Testis (tissue), 3 donors: ENCODE measurements around the gene SPEM2. TPM values are rescaled to one million over a fixed set of nuclear protein-coding genes. Genes with fewer than 3 reads are reported as not detected.

ENCODE experiments used
- DNase-seq: peaks from one replicate; pipeline ENCODE4 v3.0.0-alpha.2; 2019
- H3K27ac ChIP-seq, 2 donors: fragments of 200-600 bp; sonication (generic); one replicate each; pipeline ENCODE4 v1.5.1; 2019
- H3K27me3 ChIP-seq: fragments of 200-600 bp; sonication (generic); one replicate; pipeline ENCODE4 v1.5.1; 2019
- H3K36me3 ChIP-seq: fragments of 200-600 bp; sonication (generic); one replicate; pipeline ENCODE4 v1.5.1; 2017; ENCODE audit warnings: low read depth; ENCODE audit errors: missing control alignments
- H3K4me1 ChIP-seq: fragments of 200-600 bp; sonication (generic); one replicate; pipeline ENCODE4 v1.5.1; 2019
- H3K4me3 ChIP-seq, 2 donors: fragments of 200-600 bp; sonication (generic); one replicate each; pipeline ENCODE4 v1.5.1; 2017 to 2019
- H3K9me3 ChIP-seq: fragments of 200-600 bp; sonication (generic); one replicate; pipeline ENCODE4 v1.5.1; 2017
- POLR2A ChIP-seq: fragments of 450-650 bp; IDR thresholded peaks from one replicate; pipeline ENCODE4 v1.6.1; 2017; ENCODE audit warnings: antibody characterized with exemption, mild to moderate bottlenecking, moderate library complexity
- WGBS, 2 donors: methylation state at CpG; one replicate each; pipeline ENCODE4 v1.1.5; 2018; 5-methylcytosine and 5-hydroxymethylcytosine counted together
- intact Hi-C: fragments of 100-400 bp; cut with DNase I; formaldehyde crosslinking; loops from one replicate; pipeline ENCODE4 v1.15.1; 2023; ENCODE audit warnings: low total_unique reads
- polyA plus RNA-seq: library from polyadenylated mRNA; stranded (reverse); fragments of 350-450 nt; fragmentation: Illumina TruSeq; extraction: RNeasy Lipid Tissue Mini Kit (QIAGEN cat#74804); gene quantifications from one replicate; pipeline ENCODE4 v1.2.3, GENCODE V29; 2014; ENCODE audit warnings: low read depth, low replicate concordance; ENCODE audit not compliant: insufficient read depth
- total RNA-seq, 2 donors: library from RNA; depleted of rRNA; stranded (reverse); fragments of >200 nt; gene quantifications; one replicate each; pipeline ENCODE4 v1.2.3, GENCODE V29; 2016
- TF ChIP-seq, protein P1 (sequence below), 3 experiments: fragments of 450-650 bp in 2 of 3; fragments of 200-600 bp in 1 of 3; sonication (generic) in 1 of 3; IDR thresholded peaks; one replicate each; pipeline ENCODE4 v1.5.1; 2016 to 2019; ENCODE audit warnings: antibody characterized with exemption in 3 of 3, mild to moderate bottlenecking in 2 of 3, moderate library complexity in 1 of 3

The SPEM2 gene
- total and polyA plus RNA-seq, 3 donors from 2014 or later, result 41.4 to 202 (median 111) TPM

DNA sequence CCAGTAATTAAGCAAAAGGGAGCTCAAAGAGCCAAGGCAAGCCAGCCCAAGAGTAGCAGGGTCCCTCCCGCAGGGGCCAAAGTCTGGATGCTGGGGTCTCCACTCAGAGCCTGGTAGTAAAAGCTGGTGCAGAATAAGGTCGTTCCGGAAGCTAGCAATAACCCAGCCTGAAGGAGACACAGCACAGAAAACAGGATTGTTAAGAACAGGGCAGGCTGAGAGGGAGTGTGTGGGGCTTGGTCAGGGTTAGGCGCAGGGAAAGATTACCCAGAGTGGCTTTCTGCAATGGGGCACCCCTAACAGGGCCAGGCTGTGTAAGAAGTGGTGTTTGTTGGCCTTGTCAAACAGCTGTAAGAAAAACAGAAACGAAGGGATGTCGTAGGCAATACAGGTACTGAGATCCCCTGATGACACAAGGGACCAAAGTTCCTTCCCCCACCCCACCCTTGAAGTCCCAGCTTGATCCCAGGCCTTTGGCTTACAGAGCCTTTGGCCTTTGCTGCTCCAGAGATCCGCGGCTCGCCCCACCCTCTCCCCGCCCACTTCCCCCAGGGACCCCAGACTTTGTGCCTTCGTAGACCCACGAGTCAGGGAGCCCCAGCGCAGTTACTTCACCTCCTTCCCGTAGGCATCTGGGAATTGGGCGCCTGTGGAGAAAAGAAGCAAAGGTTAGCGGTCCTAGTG lies 22.2 kb upstream of the SPEM2 start:
- WGBS, 2 donors, result 6 to 8% methylated on average over 16 of the region's 16 CpGs
- Histone ChIP-seq H3K27me3 (no peaks in the 10 kb centered on the region), H3K4me3 (peak overlapping the region; percentile 65 to 72), H3K27ac (peak overlapping the region; percentile 61 to 93), H3K36me3 (no peaks in the 10 kb centered on the region), H3K4me1 (peaks cover 17% of the 10 kb centered on the region), H3K9me3 (no peaks in the 10 kb centered on the region)
- intact Hi-C loops, result no loop called here
- peak; percentile 59 for DNase-seq
- TF ChIP-seq POLR2A, result no peak
- TF ChIP-seq, protein P1, sequence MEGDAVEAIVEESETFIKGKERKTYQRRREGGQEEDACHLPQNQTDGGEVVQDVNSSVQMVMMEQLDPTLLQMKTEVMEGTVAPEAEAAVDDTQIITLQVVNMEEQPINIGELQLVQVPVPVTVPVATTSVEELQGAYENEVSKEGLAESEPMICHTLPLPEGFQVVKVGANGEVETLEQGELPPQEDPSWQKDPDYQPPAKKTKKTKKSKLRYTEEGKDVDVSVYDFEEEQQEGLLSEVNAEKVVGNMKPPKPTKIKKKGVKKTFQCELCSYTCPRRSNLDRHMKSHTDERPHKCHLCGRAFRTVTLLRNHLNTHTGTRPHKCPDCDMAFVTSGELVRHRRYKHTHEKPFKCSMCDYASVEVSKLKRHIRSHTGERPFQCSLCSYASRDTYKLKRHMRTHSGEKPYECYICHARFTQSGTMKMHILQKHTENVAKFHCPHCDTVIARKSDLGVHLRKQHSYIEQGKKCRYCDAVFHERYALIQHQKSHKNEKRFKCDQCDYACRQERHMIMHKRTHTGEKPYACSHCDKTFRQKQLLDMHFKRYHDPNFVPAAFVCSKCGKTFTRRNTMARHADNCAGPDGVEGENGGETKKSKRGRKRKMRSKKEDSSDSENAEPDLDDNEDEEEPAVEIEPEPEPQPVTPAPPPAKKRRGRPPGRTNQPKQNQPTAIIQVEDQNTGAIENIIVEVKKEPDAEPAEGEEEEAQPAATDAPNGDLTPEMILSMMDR (IDR thresholded peaks at IDR 0.05), result no peak

GRCh38 chr17:7403727-7403976 lies 21.8 kb upstream of the SPEM2 start:
- TF ChIP-seq POLR2A, result no peak
- TF ChIP-seq, protein P1 (IDR thresholded peaks at IDR 0.05), result no peak
- no peak for DNase-seq
- Histone ChIP-seq H3K4me1 (peaks cover 17% of the 10 kb centered on the region), H3K9me3 (no peaks in the 10 kb centered on the region), H3K27me3 (no peaks in the 10 kb centered on the region), H3K27ac (peak overlapping the region; percentile 61 to 93), H3K4me3 (peak overlapping the region; percentile 65 to 72), H3K36me3 (no peaks in the 10 kb centered on the region)
- intact Hi-C loops, result no loop called here
- 0% methylated on average over 13 of the region's 13 CpGs; no CpG with 5 or more reads in 1 of the 2 donors for WGBS, 2 donors

DNA sequence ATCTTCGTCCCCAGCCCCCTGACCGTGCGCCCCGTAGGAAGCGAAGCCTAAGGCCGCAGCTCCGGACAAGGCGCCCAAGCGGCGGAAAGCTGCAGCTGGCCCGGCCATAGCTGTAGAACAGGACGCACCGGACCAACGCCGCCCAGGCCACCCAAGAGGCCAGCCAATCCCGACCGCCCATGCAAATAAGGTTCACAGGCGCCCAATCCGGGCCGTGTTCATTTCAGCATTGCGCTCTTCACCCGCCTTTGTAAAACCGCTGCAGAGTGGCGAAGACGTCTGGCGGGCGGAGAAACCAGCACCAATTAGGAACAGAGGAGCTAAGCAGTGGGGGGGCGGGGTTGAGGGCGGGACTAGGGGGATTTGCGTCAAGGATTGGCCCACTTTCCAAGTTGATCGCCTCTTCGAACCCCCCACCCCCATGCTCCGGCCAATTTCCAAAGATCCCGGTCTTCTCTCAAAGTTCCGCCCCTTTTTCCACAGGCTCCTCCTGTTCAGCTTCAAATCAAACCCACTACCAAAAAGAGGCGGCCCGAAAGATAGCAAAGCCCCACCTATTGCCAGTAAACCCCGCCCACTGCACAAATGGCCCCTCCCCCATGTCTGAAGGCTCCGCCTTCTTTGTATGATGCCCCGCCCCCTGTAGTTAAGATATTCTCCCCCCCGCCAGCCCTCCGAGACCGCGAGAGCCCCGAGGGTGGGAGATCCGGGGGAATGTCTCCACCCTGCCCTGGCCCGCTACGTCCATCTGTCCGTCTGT lies 21.3 kb upstream of the SPEM2 start, which contains the start of gene TMEM256:
TMEM256 (minus strand) TSS at position 121 of the 760 bp plus-strand sequence; CDS start at position 108, 13 bp downstream.
- peak; percentile 100 for DNase-seq
- intact Hi-C loops, result no loop called here
- no peaks in the 10 kb centered on the region for H3K9me3 ChIP-seq
- no peaks in the 10 kb centered on the region for H3K27me3 ChIP-seq
- peak; percentile 99 for TF ChIP-seq POLR2A
- TF ChIP-seq, protein P1 (IDR thresholded peaks at IDR 0.05), result peak in 1 of 3 experiments; percentile 24
- H3K27ac ChIP-seq, result peak within 1 kb of the TSS; percentile 93 to 95
- no peaks in the 10 kb centered on the region for H3K36me3 ChIP-seq
- WGBS, 2 donors, result 0% methylated on average over 18 to 44 of the region's 49 CpGs
- peak within 1 kb of the TSS; percentile 71 to 72 for H3K4me3 ChIP-seq
- H3K4me1 ChIP-seq, result peaks cover 17% of the 10 kb centered on the region

DNA sequence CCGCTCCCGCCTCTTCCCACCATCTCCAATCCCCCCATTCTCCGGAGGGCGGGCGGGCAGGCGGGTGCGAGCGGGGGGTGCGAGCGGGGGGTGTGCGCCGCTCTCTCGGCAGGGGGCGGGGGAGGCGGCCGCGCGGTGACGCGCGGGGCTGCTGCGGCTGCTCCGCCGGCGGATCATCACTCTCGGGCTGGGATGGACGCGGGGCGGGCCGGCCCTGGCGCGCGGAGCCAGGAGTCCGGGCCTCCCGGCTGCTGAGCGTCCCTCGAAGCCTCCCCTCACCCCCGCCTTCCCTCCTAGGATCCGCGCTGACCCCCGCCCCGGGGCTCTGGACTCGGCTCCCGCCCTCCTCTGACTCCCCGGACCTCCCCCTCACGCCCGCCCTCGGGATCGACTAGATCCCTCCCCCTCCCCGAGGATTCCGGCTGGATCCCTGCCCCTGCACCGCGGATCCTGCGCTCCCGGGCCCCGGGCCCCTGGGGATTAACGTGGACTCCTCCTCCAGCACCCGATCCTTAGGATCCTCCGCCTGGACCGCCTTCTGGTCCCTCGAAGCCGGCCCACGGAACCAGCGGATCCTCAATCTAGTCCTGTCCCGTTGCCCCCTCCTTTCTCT lies 20.6 kb upstream of the SPEM2 start:
- Histone ChIP-seq H3K27ac (peak overlapping the region; percentile 93 to 95), H3K4me3 (peak overlapping the region; percentile 71 to 72), H3K36me3 (no peaks in the 10 kb centered on the region), H3K9me3 (no peaks in the 10 kb centered on the region), H3K27me3 (no peaks in the 10 kb centered on the region), H3K4me1 (peaks cover 17% of the 10 kb centered on the region)
- intact Hi-C loops, result no loop called here
- peak; percentile 57 for DNase-seq
- TF ChIP-seq, protein P1 (IDR thresholded peaks at IDR 0.05), result no peak
- no peak for TF ChIP-seq POLR2A
- WGBS, 2 donors, result 1 to 7% methylated on average over 8 to 54 of the region's 65 CpGs
